ENCODE results near the gene RAB25.

DNA sequence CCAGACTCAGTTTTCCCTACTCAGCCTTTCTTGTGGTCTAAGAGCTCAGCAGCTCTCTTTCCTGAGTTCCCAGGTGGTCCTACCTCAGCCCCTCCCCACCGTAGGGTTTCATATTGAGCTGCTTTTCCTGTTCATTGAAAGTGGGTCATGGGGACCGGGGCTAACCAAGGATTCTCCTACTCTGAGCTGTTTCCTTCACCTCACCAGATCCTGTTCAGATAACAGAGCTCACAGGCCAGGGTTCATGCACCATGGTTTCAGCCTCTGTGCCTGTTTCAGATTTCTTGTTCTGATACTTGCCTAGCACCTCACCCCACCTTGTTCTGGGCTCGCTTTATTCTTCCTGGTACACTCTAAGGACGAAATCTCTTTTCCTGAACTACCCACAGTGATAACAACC is 15.9 kb upstream of the RAB25 start:
- TF ChIP-seq ESRRA (IDR thresholded peaks at IDR 0.05; ENCODE audit: borderline replicate concordance, low read length) (no peak), POLR2A (IDR thresholded peaks at IDR 0.05; ENCODE audit: low read length) (no peak), CHD4 (IDR thresholded peaks at IDR 0.05; ENCODE audit: borderline replicate concordance) (no peak), CEBPB (IDR thresholded peaks at IDR 0.05) (no peak), MAFK (IDR thresholded peaks at IDR 0.05; ENCODE audit: partially characterized antibody) (no peak), RFX5 (IDR thresholded peaks at IDR 0.05) (no peak)
- TF ChIP-seq, protein P1, sequence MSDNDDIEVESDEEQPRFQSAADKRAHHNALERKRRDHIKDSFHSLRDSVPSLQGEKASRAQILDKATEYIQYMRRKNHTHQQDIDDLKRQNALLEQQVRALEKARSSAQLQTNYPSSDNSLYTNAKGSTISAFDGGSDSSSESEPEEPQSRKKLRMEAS (IDR thresholded peaks at IDR 0.05) = no peak
- TF ChIP-seq, protein P2, sequence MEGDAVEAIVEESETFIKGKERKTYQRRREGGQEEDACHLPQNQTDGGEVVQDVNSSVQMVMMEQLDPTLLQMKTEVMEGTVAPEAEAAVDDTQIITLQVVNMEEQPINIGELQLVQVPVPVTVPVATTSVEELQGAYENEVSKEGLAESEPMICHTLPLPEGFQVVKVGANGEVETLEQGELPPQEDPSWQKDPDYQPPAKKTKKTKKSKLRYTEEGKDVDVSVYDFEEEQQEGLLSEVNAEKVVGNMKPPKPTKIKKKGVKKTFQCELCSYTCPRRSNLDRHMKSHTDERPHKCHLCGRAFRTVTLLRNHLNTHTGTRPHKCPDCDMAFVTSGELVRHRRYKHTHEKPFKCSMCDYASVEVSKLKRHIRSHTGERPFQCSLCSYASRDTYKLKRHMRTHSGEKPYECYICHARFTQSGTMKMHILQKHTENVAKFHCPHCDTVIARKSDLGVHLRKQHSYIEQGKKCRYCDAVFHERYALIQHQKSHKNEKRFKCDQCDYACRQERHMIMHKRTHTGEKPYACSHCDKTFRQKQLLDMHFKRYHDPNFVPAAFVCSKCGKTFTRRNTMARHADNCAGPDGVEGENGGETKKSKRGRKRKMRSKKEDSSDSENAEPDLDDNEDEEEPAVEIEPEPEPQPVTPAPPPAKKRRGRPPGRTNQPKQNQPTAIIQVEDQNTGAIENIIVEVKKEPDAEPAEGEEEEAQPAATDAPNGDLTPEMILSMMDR (IDR thresholded peaks at IDR 0.05) = no peak
